K562 (cell line): ENCODE data around the gene SYNJ2.
A peak's percentile ranks its signal among the peaks of the same experiment; 100 is the strongest.

Experiments used
- ARID2 ChIP-seq: fragments of 450-650 bp; IDR thresholded peaks from 2 replicates; pipeline ENCODE4 v1.6.1; 2017; ENCODE audit warnings: antibody characterized with exemption, mild to moderate bottlenecking
- ATF7 ChIP-seq: fragments of 450-650 bp; IDR thresholded peaks from 2 replicates; pipeline ENCODE4 v1.7.1; 2014; ENCODE audit warnings: mild to moderate bottlenecking, moderate library complexity
- BRF2 ChIP-seq: IDR thresholded peaks from 3 replicates; pipeline ENCODE4 v1.6.1; 2011; ENCODE audit warnings: borderline replicate concordance, mild to moderate bottlenecking; ENCODE audit not compliant: insufficient read length, insufficient read depth
- CTCF ChIP-seq, 3 experiments: IDR thresholded peaks in 2 of 3; conservative IDR thresholded peaks in 1 of 3; 2 replicates each; pipeline ENCODE4 v1.5.1; 2011 to 2012; ENCODE audit warnings: low read length in 3 of 3, mild to moderate bottlenecking in 3 of 3, control low read depth in 2 of 3, improper control_type of control experiment in 1 of 3, inconsistent platforms in 1 of 3, low read depth in 1 of 3, mixed read lengths in 1 of 3, moderate library complexity in 1 of 3; ENCODE audit not compliant: insufficient read depth in 2 of 3
- E2F5 ChIP-seq: sonication (generic); formaldehyde crosslinking; IDR thresholded peaks from 2 replicates; pipeline ENCODE4 v1.8.0; 2022; ENCODE audit warnings: mild to moderate bottlenecking, missing genetic modification reagents
- EGR1 ChIP-seq: fragments of 450-650 bp; conservative IDR thresholded peaks from 2 replicates; pipeline ENCODE4 v1.6.1; 2017; ENCODE audit warnings: mild to moderate bottlenecking
- EP300 ChIP-seq: IDR thresholded peaks from 2 replicates; pipeline ENCODE4 v1.6.1; 2012; ENCODE audit warnings: low read length, improper control_type of control experiment
- GATA2 ChIP-seq: sonication (generic); formaldehyde crosslinking; IDR thresholded peaks from 2 replicates; pipeline ENCODE4 v1.4.0; 2020; ENCODE audit warnings: mild to moderate bottlenecking, missing genetic modification reagents
- JUN ChIP-seq, 2 experiments: sonication (generic) in 1 of 2; formaldehyde crosslinking in 1 of 2; IDR thresholded peaks; 2 replicates each; pipeline versions ENCODE4 v1.6.1 to v1.8.0; 2012 to 2022; ENCODE audit warnings: borderline replicate concordance in 2 of 2, mild to moderate bottlenecking in 2 of 2, improper control_type of control experiment in 1 of 2, low read depth in 1 of 2, low read length in 1 of 2, missing genetic modification reagents in 1 of 2
- MNT ChIP-seq, 2 experiments: fragments of 450-650 bp; conservative IDR thresholded peaks; 2 replicates each; pipeline ENCODE4 v1.6.1; 2017; ENCODE audit warnings: mild to moderate bottlenecking in 2 of 2, moderate library complexity in 2 of 2
- NFE2 ChIP-seq: IDR thresholded peaks from 2 replicates; pipeline ENCODE4 v1.6.1; 2014; ENCODE audit warnings: antibody characterized with exemption, low read depth
- POLR2A ChIP-seq: fragments of 450-650 bp; conservative IDR thresholded peaks from 2 replicates; pipeline ENCODE4 v1.6.1; 2016
- RNF219 ChIP-seq: fragments of 250-450 bp; sonication (Bioruptor Pico); IDR thresholded peaks from 2 replicates; pipeline ENCODE4 v1.5.0; 2022; ENCODE audit warnings: mild to moderate bottlenecking
- ZNF232 ChIP-seq: sonication (generic); formaldehyde crosslinking; IDR thresholded peaks from 2 replicates; pipeline ENCODE4 v1.8.0; 2022; ENCODE audit warnings: mild to moderate bottlenecking, missing genetic modification reagents

GRCh38 chr6:158143700-158144099 is 162.0 kb downstream of the SYNJ2 start:
- TF ChIP-seq JUN (IDR thresholded peaks at IDR 0.05; ENCODE audit: borderline replicate concordance, low read depth, low read length), result no peak
- TF ChIP-seq JUN (CRISPR knock-in tag; IDR thresholded peaks at IDR 0.05; ENCODE audit: borderline replicate concordance), result no peak
- TF ChIP-seq ZNF232 (CRISPR knock-in tag), result no peak
- TF ChIP-seq EP300, result no peak
- TF ChIP-seq MNT (conservative IDR thresholded peaks at IDR 0.05), result no peak
- TF ChIP-seq NFE2, result no peak
- no peak for TF ChIP-seq RNF219 (CRISPR knock-in tag)
- TF ChIP-seq BRF2, result no peak
- TF ChIP-seq CTCF (IDR thresholded peaks at IDR 0.05 in 2 of 3, conservative IDR thresholded peaks at IDR 0.05 in 1 of 3; ENCODE audit: insufficient read depth in 2 of 3, low read depth in 1 of 3, low read length in 3 of 3), result peak; percentile 67 to 70 (median 68)
- TF ChIP-seq EGR1, result no peak
- TF ChIP-seq GATA2, result no peak
- no peak for TF ChIP-seq ATF7
- TF ChIP-seq ARID2, result no peak
- TF ChIP-seq POLR2A, result no peak
- TF ChIP-seq E2F5 (CRISPR knock-in tag), result no peak
